ENCODE results near the gene SEPTIN12. TPM values are rescaled to one million over a fixed set of nuclear protein-coding genes. Genes with fewer than 3 reads are reported as not detected.

SEPTIN12 gene
- total RNA-seq, 1 experiment from 2014 or later = not detected

DNA sequence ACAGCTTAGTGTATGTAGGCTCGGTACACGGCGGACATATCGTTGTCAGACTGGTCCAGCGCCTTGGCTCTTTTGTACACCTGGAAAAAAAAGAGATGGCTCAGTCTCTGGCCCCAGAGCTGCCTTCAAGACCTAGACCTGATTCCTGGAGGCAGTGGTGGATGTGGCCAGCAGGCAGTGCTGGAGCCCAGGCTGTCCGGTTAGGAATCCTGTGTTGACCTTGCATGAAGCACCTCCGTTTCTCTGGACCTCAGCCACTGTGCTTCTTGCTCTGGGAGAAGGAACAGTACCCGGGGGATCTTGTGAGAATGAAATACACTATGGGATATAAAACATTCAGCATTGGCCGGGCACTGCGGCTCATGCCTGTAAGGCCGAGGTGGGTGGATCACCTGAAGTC lies 17.1 kb upstream of the SEPTIN12 start:
- POLR2A ChIA-PET = no interaction called here
- no peak for ATAC-seq
- no peak overlapping the region for H3K27ac ChIP-seq (ENCODE audit: low read length)
- no peak overlapping the region for H3K4me3 ChIP-seq (ENCODE audit: low read depth in 2 of 2, low read length in 2 of 2)
- in situ Hi-C loops (cut with HindIII; ENCODE audit: low pct_unique_long_range_greater_than_20kb, low sequenced_read_pairs) = no loop called here
- no peaks in the 10 kb centered on the region for H3K9me3 ChIP-seq (ENCODE audit: control insufficient read depth, insufficient read depth, low read depth, low read length)
- no TSS peak for BruUV-seq (replicated peaks)
- CTCF ChIA-PET = no interaction called here
- intact Hi-C loops (cut with micrococcal nuclease; ENCODE audit: unreplicated experiment) = no loop called here
- H3K36me3 ChIP-seq (ENCODE audit: control insufficient read depth, insufficient read depth, low read length) = no peaks in the 10 kb centered on the region
- TF ChIP-seq CTCF (IDR thresholded peaks at IDR 0.05) (no peak), POLR2AphosphoS5 (IDR thresholded peaks at IDR 0.05; ENCODE audit: low read depth, low read length) (no peak), SIN3A (IDR thresholded peaks at IDR 0.05; ENCODE audit: borderline replicate concordance, insufficient read depth, low read depth, low read length) (no peak), TCF7L2 (IDR thresholded peaks at IDR 0.05; ENCODE audit: low read depth, low read length) (no peak)
- TF ChIP-seq, protein P1, sequence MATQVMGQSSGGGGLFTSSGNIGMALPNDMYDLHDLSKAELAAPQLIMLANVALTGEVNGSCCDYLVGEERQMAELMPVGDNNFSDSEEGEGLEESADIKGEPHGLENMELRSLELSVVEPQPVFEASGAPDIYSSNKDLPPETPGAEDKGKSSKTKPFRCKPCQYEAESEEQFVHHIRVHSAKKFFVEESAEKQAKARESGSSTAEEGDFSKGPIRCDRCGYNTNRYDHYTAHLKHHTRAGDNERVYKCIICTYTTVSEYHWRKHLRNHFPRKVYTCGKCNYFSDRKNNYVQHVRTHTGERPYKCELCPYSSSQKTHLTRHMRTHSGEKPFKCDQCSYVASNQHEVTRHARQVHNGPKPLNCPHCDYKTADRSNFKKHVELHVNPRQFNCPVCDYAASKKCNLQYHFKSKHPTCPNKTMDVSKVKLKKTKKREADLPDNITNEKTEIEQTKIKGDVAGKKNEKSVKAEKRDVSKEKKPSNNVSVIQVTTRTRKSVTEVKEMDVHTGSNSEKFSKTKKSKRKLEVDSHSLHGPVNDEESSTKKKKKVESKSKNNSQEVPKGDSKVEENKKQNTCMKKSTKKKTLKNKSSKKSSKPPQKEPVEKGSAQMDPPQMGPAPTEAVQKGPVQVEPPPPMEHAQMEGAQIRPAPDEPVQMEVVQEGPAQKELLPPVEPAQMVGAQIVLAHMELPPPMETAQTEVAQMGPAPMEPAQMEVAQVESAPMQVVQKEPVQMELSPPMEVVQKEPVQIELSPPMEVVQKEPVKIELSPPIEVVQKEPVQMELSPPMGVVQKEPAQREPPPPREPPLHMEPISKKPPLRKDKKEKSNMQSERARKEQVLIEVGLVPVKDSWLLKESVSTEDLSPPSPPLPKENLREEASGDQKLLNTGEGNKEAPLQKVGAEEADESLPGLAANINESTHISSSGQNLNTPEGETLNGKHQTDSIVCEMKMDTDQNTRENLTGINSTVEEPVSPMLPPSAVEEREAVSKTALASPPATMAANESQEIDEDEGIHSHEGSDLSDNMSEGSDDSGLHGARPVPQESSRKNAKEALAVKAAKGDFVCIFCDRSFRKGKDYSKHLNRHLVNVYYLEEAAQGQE (IDR thresholded peaks at IDR 0.05; ENCODE audit: insufficient read depth in 1 of 2, low read depth in 2 of 2, low read length in 1 of 2) = no peak
- H3K27me3 ChIP-seq (ENCODE audit: control insufficient read depth, insufficient read depth, low read length) = no peaks in the 10 kb centered on the region
- DNase-seq (ENCODE audit: low read depth, low spot score) = no peak
- peaks cover 27% of the 10 kb centered on the region for H3K4me1 ChIP-seq (ENCODE audit: control insufficient read depth, insufficient read depth, low read length)

GRCh38 chr16:4803898-4804762 lies 16.0 kb upstream of the SEPTIN12 start:
- Histone ChIP-seq H3K4me1 (ENCODE audit: control insufficient read depth, insufficient read depth, low read length) (peaks cover 27% of the 10 kb centered on the region), H3K4me3 (ENCODE audit: low read depth in 2 of 2, low read length in 2 of 2) (no peak overlapping the region), H3K27ac (ENCODE audit: low read length) (peak overlapping the region; percentile 85), H3K9me3 (ENCODE audit: control insufficient read depth, insufficient read depth, low read depth, low read length) (no peaks in the 10 kb centered on the region), H3K27me3 (ENCODE audit: control insufficient read depth, insufficient read depth, low read length) (no peaks in the 10 kb centered on the region), H3K36me3 (ENCODE audit: control insufficient read depth, insufficient read depth, low read length) (no peaks in the 10 kb centered on the region)
- DNase-seq (ENCODE audit: low read depth, low spot score) = no peak
- CTCF ChIA-PET = interaction anchor here (0.6 to 0.7 kb wide), 2 partner anchors 43 to 161 kb away, joined by 4 read pairs; no protein-coding TSS in a partner anchor
- TF ChIP-seq POLR2AphosphoS5 (IDR thresholded peaks at IDR 0.05; ENCODE audit: low read depth, low read length) (no peak), TCF7L2 (IDR thresholded peaks at IDR 0.05; ENCODE audit: low read depth, low read length) (no peak), CTCF (IDR thresholded peaks at IDR 0.05) (no peak), SIN3A (IDR thresholded peaks at IDR 0.05; ENCODE audit: borderline replicate concordance, insufficient read depth, low read depth, low read length) (no peak)
- TF ChIP-seq, protein P1 (IDR thresholded peaks at IDR 0.05; ENCODE audit: insufficient read depth in 1 of 2, low read depth in 2 of 2, low read length in 1 of 2) = no peak
- BruUV-seq (replicated peaks) = TSS peak; percentile 91
- intact Hi-C loops (cut with micrococcal nuclease; ENCODE audit: unreplicated experiment) = no loop called here
- in situ Hi-C loops (cut with HindIII; ENCODE audit: low pct_unique_long_range_greater_than_20kb, low sequenced_read_pairs) = no loop called here
- POLR2A ChIA-PET = interaction anchor here (0.6 kb wide), 1 partner anchor 111 kb away, joined by 3 read pairs; no protein-coding TSS in a partner anchor
- no peak for ATAC-seq

All from Panc1 (cell line).